ENCODE measurements around the gene KCNS3. TPM values are rescaled to one million over a fixed set of nuclear protein-coding genes. Genes with fewer than 3 reads are reported as not detected.
A peak's percentile ranks its signal among the peaks of the same experiment; 100 is the strongest.

Gene KCNS3
- total RNA-seq, 1 donor from 2014 or later, result 5.5 TPM

DNA sequence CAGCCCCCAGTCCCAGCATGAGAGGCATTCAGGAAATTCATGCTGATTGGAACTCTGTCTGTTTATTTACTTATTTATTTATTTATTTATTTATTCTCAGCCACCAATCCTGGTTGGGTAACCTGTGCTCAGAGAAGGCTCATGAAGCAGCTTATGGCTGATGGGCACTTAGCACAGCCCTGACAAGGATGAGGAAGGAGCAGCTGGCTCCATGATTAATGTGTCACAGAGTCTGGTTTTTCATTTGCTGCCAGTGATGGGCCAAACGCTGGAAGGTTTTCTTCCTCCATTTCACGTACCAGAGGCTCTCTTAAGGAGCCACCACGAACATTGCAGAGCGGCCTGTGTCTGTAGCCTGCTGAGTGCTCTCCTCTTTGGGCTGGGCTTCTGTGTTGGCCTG, 28.3 kb upstream of the KCNS3 start:
- Mint-ChIP-seq H3K27ac (ENCODE audit: unreplicated experiment) (peak overlapping the region; percentile 48), H3K36me3 (ENCODE audit: unreplicated experiment) (no peaks in the 10 kb centered on the region), H3K4me1 (ENCODE audit: low read depth, unreplicated experiment) (peaks cover 24% of the 10 kb centered on the region), H3K27me3 (ENCODE audit: unreplicated experiment) (peaks cover 2% of the 10 kb centered on the region), H3K9me3 (ENCODE audit: unreplicated experiment) (peaks cover 7% of the 10 kb centered on the region), H3K4me3 (ENCODE audit: unreplicated experiment) (no peak overlapping the region)
- DNase-seq, result no peak
- TF ChIP-seq CTCF (IDR thresholded peaks at IDR 0.05; ENCODE audit: partially characterized antibody, unreplicated experiment), result no peak

- Mint-ChIP-seq H3K27ac (ENCODE audit: unreplicated experiment) (peak overlapping the region; percentile 55), H3K4me1 (ENCODE audit: low read depth, unreplicated experiment) (peaks cover 21% of the 10 kb centered on the region), H3K36me3 (ENCODE audit: unreplicated experiment) (no peaks in the 10 kb centered on the region), H3K4me3 (ENCODE audit: unreplicated experiment) (no peak overlapping the region), H3K9me3 (ENCODE audit: unreplicated experiment) (peaks cover 7% of the 10 kb centered on the region), H3K27me3 (ENCODE audit: unreplicated experiment) (peaks cover 6% of the 10 kb centered on the region)
- peak; percentile 77 for TF ChIP-seq CTCF (IDR thresholded peaks at IDR 0.05; ENCODE audit: partially characterized antibody, unreplicated experiment)
- DNase-seq, result peak; percentile 75
Measured at GRCh38 chr2:17851731-17852585, 26.5 kb upstream of the KCNS3 start.

GRCh38 chr2:17853799-17854198, 24.7 kb upstream of the KCNS3 start:
- H3K36me3 Mint-ChIP-seq (ENCODE audit: unreplicated experiment), result no peaks in the 10 kb centered on the region
- H3K4me1 Mint-ChIP-seq (ENCODE audit: low read depth, unreplicated experiment), result peaks cover 18% of the 10 kb centered on the region
- H3K4me3 Mint-ChIP-seq (ENCODE audit: unreplicated experiment), result no peak overlapping the region
- peaks cover 8% of the 10 kb centered on the region for H3K27me3 Mint-ChIP-seq (ENCODE audit: unreplicated experiment)
- peak; percentile 21 for DNase-seq
- no peak overlapping the region for H3K27ac Mint-ChIP-seq (ENCODE audit: unreplicated experiment)
- no peak for TF ChIP-seq CTCF (IDR thresholded peaks at IDR 0.05; ENCODE audit: partially characterized antibody, unreplicated experiment)
- H3K9me3 Mint-ChIP-seq (ENCODE audit: unreplicated experiment), result peaks cover 8% of the 10 kb centered on the region

- no peak overlapping the region for H3K4me3 Mint-ChIP-seq (ENCODE audit: unreplicated experiment)
- H3K36me3 Mint-ChIP-seq (ENCODE audit: unreplicated experiment), result no peaks in the 10 kb centered on the region
- no peak for DNase-seq
- TF ChIP-seq CTCF (IDR thresholded peaks at IDR 0.05; ENCODE audit: partially characterized antibody, unreplicated experiment), result no peak
- peaks cover 4% of the 10 kb centered on the region for H3K4me1 Mint-ChIP-seq (ENCODE audit: low read depth, unreplicated experiment)
- peaks cover 13% of the 10 kb centered on the region for H3K27me3 Mint-ChIP-seq (ENCODE audit: unreplicated experiment)
- H3K9me3 Mint-ChIP-seq (ENCODE audit: unreplicated experiment), result peaks cover 3% of the 10 kb centered on the region
- no peak overlapping the region for H3K27ac Mint-ChIP-seq (ENCODE audit: unreplicated experiment)
Measured at GRCh38 chr2:17857021-17857420, 21.4 kb upstream of the KCNS3 start.

DNA sequence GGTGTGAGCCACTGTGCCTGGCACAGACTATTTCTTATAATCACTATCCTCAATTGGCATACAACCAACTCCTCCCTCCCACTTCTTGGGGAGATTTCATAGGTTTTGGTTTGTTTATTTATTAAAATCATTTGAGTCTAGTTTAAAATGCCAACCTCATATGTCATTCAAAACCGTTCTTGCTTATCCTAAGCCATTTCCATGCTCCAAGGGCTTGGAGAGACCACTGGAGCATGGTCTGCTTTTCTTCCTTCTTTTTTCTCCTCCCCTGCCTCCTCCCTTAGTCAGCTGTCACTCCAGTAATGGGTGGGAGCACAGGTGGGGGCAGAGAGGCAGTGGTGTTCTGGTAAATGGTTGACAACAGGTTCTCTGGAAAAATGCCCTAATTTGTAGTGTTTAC, 20.4 kb upstream of the KCNS3 start:
- DNase-seq, result no peak
- no peak overlapping the region for H3K4me3 Mint-ChIP-seq (ENCODE audit: unreplicated experiment)
- peaks cover 4% of the 10 kb centered on the region for H3K4me1 Mint-ChIP-seq (ENCODE audit: low read depth, unreplicated experiment)
- H3K27me3 Mint-ChIP-seq (ENCODE audit: unreplicated experiment), result peaks cover 13% of the 10 kb centered on the region
- no peak for TF ChIP-seq CTCF (IDR thresholded peaks at IDR 0.05; ENCODE audit: partially characterized antibody, unreplicated experiment)
- H3K27ac Mint-ChIP-seq (ENCODE audit: unreplicated experiment), result no peak overlapping the region
- H3K36me3 Mint-ChIP-seq (ENCODE audit: unreplicated experiment), result no peaks in the 10 kb centered on the region
- peaks cover 3% of the 10 kb centered on the region for H3K9me3 Mint-ChIP-seq (ENCODE audit: unreplicated experiment)
